GM21723 (cell line): Measurements from ENCODE around the gene MSMB.
"Not testable (repeated sequence)": the region's sequence is repeated elsewhere in the genome, so short reads cannot be mapped to it uniquely, and the experiment has no call there.

Source experiments
- ATAC-seq: cut with Tn5 transposase; IDR thresholded peaks from one replicate; pipeline ENCODE4 v1.9.1; 2021; ENCODE audit warnings: mild to moderate bottlenecking, moderate library complexity; ENCODE audit not compliant: unreplicated experiment

Gene MSMB

DNA sequence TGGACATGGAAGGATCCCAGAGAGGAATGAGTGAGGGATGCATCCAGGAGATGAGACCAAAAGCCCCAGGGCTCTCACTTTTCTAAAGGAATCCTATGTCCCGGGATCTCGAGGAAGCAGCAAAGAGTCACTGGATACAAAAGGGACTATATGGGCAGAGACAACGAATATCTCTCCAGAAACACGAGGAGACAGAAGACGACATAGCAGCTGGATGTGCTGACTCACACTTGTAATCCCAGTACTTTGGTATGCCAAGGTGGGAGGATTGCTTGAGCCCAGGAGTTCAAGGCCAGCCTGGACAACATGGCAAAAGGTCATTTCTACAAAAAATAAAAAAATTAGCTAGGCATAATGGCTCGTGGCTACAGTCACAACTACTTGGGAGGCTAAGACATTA is 24.7 kb upstream of the MSMB start:
- ATAC-seq: no peak

DNA sequence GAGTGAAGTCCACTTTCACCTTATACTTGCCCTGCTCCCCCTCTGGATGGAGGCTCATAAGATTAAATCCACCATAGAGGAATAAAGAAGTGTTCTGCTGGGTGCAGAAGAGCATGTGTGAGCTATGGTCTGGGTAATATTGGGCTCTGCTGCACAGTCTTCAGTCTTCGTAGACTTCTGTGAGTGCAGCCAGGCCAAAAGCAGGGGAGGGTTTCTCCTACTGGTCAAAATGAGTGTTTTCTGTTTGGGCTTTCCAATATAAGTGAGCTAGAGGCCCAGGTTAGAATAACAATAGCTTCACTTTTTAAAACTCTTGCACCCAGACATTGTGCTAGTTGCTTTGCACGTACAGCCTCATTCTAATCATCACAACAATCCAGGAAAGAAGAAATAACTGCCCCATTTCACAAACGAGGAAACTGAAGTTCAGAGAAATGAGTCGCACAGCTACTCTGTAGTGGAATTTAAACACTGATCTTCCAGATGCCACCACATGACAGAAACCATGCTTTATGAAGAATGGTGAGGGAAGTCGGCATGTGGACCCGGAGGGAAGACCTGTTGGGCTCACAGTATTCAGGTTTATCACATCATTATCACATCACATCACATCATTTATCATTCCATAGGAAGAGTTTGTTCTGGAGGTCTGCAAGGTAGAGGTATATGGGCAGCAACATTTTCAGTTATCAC is 23.8 kb upstream of the MSMB start:
- no peak for ATAC-seq

DNA sequence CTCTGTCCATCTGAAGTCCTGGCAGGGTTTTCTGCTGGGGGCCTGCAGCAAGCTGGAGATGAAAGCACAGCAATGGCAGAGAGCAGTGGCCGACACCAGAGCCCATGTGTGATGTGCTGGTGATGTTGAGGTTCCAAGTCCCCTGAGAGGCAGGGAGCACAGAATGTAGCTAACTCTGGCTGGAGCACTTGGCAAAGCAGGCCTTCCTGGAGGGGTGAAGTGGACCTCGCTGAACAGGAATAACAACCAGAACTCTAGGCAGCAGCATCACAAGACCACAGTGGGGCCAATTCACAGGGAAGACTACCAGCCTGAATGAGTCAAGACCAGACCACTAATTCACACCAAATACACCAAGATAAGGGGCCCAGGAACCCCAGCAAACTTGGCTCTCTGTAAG is 22.8 kb upstream of the MSMB start:
- ATAC-seq: no peak

DNA sequence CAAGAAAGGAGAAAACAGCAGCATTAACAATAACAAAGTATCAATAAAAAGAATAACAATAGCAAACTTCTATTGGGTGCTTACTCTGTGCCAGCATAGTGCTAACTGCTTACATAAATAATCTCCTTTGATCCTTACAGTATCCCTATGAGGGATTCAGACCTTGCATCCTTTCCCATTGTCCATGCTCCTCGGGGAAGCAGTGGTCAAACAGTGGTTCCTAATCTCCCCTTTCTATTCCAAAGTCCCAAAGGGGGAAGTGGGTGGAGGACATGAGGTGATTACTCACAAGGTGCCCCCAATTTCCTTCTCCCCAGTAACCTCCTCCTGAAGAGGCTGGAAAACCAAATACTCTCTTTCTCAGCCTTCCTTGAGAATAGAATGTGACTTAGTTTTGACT is 22.0 kb upstream of the MSMB start:
- no peak for ATAC-seq

DNA sequence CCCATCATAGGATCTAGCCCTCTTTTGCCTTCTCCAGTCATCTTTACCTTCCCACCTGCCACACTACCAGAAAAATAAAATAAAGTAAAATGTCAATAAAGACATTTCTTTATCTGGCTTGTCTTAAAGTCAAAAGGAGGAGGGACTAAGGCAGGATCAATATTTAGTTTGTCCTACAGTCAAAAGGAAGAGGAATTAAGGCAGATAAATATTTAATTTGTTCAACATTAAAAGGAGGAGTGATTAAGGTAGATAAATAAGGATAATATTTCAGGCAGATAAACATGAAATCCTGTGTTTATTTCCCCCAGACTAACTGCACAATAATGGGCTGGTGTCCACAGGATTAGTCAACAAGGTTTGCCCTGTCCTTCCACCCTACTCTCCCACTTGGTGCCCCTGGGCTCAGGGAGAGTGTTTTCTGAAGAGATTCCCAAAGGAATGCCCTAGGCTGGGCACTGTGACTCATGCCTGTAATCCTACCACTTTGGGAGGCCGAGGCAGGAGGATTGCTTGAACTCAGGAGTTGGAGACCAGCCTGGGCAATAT is 18.3 kb upstream of the MSMB start:
- ATAC-seq: no peak

DNA sequence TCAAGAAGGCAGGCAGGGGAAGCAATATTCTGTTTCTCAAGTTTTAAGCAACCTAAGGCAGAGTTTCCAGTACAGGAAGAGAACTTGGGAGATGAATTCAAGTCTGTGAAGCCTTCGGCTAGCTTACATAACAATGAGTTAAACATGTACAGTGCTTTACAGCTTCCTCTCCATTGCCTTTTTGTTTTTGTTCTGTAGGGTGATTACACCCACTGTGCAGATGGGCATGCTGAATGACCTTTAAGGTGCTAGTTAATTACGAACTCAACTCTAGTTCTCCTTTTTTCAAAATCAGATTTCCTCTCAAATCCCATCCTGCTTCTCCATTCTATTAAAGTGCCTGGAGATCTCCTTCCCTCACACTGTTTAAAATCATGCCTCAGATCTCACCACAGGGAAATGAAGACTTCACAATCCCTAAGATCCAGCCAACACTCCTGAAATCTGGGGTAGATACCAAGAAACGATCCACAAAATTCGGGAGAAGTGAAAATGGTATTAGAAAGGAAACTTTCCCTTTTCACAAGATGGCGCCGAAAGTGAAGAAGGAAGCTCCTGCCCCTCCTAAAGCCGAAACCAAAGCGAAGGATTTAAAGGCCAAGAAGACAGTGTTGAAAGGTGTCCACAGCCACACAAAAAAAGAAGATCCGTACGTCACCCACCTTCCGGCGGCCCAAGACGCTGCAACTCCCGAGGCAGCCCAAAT is 16.8 kb upstream of the MSMB start:
- ATAC-seq: no peak

DNA sequence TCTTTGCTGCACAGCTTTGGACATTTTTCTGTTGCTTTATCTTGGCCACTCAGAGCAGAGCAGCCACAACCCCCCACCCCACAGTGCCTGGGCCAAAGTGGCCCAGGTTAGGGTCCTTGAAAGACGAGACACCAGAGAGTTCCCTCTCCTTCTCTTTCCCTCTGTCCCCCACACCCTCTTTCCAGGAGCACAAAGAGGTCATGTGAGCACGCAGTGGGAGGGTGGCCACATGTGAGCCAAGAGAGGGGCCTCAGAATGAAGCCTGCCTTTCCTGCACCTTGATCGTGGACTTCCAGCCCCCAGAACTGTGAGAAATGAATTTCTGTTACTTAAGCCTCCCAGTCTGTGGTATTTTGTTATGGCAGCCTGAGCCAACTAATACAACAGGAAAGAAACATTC is 14.6 kb upstream of the MSMB start:
- no peak for ATAC-seq

DNA sequence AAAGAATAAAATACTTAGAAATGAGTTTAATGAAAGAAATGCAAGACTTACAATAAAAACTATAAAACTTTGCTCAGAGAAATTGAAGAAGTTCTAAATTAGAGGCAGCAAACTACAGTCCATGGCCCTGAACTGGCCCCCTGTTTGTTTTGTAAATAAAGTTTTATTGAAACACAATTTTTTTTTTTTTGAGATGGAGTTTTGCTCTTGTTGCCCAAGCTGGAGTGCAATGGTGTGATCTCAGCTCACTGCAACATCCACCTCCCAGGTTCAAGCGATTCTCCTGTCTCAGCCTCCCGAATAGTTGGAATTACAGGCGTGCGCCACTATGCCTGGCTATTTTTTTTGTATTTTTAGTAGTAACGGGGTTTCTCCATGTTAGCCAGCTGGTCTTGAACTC is 11.9 kb upstream of the MSMB start:
- ATAC-seq: not testable (repeated sequence)

DNA sequence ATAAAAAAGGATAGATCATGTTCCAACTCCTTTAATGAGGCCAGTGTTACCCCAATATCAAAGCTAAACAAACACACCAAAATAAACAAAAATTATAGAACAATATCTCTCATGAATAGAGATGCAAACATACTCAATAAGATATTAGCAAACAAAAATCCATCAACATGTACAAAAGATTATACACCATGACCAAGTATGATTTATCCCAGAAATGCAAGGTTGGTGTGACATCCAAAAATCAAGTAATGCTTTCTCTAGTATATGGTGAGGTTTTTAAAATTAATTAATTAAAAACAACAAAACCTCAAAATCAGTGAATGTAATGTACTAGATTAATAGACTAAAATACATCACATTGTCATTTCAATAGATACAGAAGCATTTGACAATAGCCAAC is 11.0 kb upstream of the MSMB start:
- ATAC-seq: no peak

DNA sequence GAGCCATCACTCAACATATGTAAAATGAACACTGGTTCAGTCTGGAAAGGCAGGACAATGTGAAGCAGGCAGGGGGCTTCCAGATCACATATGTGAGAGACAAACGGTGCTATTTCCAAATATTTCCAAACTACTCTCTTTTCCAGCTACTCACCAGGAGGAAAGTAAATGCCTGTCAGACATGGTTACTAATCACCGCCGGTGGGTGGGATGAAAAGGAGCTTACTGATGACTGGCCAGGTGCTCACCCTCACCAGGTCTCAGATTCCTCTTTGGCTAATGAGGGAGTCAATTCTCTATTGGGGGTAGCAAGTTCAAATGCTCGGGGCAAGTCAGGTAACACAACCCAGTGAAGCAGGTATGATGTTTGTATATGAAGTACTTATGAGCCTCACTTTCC is 9.7 kb upstream of the MSMB start:
- no peak for ATAC-seq

DNA sequence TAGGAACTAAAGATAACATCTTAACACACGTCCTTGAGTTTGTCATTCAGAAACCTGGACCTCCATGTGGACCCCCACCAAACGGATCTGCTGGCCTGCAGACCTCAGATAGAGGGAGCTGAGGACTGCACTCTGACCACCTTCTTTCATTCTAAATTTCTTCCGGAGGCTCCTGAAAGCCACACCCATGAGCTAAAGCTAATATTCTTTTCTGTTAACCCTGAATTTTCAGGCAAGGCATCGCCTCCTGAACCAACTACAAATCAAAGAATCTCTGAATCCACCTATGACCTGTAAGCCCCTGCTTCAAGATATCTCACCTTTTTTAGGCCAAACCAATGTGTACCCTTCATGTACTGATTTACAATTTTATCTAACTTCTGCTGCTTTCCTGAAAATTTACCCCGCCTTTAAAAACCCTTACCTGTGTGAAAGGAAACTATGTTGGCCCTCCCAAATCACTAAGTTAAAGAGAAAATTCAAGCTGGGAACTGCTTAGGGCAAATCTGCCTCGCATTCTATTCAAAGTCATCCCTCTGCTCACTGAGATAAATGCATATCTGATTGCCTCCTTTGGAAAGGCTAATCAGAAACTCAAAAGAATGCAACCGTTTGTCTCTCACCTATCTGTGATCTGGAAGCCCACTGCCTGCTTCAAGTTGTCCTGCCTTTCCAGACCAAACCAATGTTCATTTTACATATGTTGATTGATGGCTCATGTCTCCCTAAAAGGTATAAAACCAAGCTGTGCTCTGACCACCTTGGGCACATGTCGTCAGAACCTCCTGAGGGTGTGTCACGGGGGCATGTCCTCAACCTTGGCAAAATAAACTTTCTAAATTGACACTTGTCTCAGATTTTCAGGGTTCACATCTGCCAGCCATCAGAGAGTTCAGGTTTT is 7.7 kb upstream of the MSMB start:
- ATAC-seq: no peak

DNA sequence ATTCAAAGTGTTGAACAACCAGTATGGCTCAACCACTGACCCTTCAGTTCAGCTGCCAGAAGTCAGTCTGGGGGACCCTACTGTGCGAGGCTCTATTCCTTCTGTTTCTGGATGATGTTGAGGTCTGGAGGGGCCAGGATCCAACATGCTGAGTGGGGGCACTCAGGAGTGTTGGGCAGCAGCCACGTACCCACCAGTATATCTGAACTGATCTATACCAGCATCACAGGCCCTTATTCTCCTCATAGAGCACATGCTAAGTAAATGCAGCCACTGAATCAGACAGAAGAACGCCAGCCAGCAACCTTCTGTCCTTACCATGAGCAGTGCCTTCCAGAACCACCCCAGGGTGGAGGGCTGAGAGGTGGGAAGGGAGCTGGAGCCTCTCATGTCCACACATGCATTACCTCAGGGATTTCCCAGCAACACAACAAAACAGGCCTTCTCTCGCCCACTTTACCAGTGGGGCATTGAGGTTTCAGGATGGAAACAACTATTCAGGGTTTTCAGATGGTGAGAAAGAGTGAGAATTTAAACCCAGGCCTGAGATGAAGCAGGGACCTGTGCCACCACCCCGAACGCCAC is 6.8 kb upstream of the MSMB start:
- no peak for ATAC-seq

DNA sequence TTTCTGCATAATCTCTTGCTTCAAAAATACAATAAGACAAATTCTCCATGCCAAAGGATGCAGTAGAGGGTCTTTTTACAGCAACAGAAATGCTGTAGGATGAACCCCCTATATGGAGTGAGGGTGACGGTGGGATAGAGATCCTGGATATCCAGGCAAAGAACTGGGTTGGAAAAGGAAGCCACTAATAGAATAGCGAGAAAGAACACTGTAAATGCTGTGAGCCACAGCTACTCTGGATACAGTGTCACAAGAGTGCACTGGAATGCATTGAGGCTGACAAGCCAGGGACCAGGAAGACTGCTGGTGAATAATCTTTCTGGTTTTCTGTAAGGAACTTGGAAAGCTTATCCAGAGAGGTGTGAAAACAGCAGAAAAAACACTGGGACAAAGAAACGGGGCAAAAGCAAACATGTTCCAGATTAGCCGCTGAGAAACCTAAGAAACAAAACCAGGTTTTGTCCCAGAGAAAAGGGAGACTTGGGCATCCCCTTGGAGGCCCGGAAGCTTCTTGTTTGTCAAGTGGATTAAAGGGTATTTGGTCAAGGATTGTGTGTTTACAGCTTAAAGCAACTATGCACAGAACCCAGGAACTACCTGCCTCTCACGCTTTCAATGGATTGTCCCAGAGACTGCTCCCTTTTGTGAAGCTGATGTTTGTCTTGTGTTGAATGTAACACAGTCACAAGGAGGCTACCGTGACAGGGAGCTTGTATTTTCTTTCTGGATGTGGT is 6.2 kb upstream of the MSMB start:
- ATAC-seq: no peak

DNA sequence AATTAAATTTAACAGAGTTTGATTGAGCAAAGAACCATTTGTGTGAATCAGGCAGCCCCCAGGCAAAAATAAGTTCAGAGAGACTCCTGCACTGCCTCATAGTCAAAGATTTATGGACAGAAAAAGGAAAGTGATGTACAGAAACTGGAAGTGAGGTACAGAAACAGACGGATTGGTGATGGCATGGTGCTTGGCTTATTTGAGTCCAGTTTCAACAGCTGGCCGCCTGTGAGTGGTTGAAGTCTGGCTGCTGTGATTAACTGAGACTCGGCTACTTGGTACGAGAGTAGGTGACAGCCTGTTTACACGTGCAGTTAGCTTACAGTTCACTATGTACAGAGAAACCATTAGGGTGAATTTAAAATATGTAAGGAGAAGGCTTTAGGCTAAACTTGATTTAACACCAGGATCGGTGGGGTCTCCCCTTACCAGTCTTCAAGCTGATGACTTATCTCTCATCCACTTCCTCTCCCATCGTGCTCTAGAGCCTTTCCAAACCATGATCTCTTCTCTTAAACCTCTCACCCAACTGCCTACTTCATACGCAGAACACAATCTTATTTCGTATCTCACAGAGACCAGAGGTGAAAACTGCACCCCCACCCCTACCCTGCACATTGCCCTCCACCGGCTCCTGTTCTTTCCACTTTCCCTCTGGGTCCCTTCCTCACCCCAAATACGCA is 5.0 kb upstream of the MSMB start:
- no peak for ATAC-seq

DNA sequence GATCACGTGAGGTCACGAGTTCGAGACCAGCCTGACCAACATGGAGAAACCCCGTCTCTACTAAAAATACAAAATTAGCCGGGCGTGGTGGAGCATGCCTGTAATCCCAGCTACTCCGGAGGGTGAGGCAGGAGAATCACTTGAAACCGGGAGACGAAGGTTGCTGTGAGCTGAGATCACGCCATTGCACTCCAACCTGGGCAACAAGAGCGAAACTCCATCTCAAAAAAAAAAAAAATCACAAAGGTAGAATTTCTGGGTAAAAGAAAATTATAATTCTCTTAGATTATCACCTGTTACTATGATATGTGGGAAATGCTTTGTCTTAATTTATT is 3.4 kb upstream of the MSMB start:
- ATAC-seq: not testable (repeated sequence)

DNA sequence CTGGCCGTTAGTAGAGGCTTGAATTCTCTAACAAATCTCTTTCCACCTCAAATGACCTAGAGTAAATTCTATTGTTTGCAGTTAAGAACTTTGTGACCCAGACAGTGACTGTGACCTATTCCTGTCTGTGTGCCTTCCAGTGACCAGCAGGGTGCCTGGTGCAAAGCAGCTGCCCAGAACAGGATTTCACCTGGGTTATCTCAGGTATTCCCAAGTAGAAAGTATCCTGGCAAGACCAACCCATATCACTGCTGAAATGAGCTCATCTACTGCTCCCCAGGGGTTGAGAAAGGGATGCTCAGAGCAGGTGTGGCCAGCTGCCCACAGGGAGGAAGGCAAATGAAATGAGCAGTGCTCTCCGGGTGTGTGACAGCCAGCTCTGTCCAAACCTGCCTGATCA is 2.1 kb upstream of the MSMB start:
- ATAC-seq: no peak

DNA sequence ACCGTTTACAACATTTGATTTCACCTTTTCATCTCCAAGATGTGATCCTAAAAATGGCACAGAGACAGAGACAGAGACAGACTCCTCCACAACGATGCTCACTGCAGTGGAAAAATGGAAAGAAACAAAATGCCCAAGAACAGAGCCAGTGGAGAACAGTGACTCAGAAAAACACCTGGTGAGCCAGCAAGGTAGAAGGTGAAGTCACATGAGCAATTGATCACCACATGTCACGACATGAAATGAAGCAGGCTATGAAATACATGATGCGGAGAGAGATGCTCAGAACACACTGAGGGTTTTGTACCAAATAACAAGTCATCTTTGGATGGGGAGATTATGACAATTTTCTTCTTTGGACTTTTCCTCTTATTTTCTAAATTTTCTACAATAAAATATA is 3.5 kb downstream of the MSMB start:
- ATAC-seq: no peak

DNA sequence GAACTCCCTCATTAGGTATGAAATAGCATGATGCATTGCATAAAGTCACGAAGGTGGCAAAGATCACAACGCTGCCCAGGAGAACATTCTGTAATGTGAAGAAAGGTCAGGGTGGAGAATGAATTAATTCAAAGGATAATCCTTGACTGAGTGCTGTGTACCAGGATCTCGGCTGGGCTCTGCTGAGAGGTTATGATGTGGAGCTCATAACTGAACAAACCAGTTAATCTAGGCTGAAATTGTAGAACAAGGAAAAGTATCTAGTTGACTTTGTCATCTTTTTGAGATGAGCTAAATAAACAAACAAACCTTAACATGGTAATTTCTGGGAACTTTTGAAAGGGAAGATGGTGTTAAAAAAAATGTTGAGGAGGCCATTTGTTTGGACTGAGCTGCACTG is 6.1 kb downstream of the MSMB start:
- ATAC-seq: no peak

DNA sequence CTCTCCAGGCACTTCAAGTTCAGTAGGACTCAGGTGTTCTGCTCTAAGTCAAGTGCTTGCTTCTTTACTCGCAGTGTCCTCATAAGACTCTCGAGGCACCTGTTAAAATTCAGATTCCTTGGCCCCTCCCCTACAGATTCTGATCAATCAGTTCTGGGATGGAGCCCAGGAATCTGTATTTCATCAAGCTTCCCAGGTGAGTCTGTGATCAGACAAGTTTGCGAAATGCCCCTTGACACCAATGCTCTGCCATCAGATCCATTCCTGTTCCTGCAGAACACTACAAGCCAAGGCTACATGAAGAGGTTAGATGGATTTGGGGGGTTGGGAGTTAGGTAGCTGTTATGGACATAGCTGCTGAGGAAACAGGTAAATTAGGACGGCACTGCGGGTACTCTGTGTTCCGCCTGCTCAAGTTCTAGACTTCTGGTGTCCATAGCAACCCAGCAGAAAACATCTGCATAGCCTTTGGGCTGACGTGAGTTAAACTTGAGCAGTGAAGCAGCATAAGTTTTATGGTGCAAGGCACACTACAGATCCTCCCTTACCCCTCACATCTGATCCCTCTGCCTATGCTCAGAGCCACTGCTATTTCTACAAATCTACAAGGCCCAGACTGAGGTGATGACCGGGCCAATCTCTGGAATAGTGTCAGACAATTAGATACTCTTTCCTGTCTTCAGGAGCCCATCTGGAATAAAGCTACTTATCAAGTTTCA is 8.8 kb downstream of the MSMB start:
- ATAC-seq: no peak
